ENCODE measurements around the gene FOXD4L4. TPM values are rescaled to one million over a fixed set of nuclear protein-coding genes. Genes with fewer than 3 reads are reported as not detected.
"Not testable (repeated sequence)": the region's sequence is repeated elsewhere in the genome, so short reads cannot be mapped to it uniquely, and the experiment has no call there.

FOXD4L4 gene
- total RNA-seq, result not detected
- long read RNA-seq, result 0 reads

- peak; percentile 69 for DNase-seq (ENCODE audit: low spot score)
These were observed at the start of gene FOXD4L4 for GRCh38 chr9:65737096-65737564. Gene FOXD4L4, plus strand, starts transcription at chr9:65737146. Its CDS starts 0 bp downstream, at chr9:65737146.

- not testable (repeated sequence) for DNase-seq (ENCODE audit: low spot score)
These were observed 33.4 kb upstream of the FOXD4L4 start for GRCh38 chr9:65703550-65703949.

GRCh38 chr9:65714445-65714844 lies 22.5 kb upstream of the FOXD4L4 start:
- not testable (repeated sequence) for DNase-seq (ENCODE audit: low spot score)

GRCh38 chr9:65738133-65738532 lies 1.2 kb downstream of the FOXD4L4 start:
- not testable (repeated sequence) for DNase-seq (ENCODE audit: low spot score)

Other genes with a start within 250 kb of the FOXD4L4 start
- 30.0 TPM for gene ZNG1E, start 61.2 kb upstream of the FOXD4L4 start, total RNA-seq